HEK293 (cell line): Measurements from ENCODE around the gene MSI2.

Source experiments
- CTCF ChIA-PET: fragments of 350-600 bp; formaldehyde crosslinking; extraction: SDS; loops from one replicate; lab custom pipeline; 2021; ENCODE audit warnings: antibody characterized with exemption; lab: Yijun Ruan, JAX
- POLR2A ChIA-PET: fragments of 300-600 bp; formaldehyde crosslinking; extraction: SDS; loops from one replicate; lab custom pipeline; 2020; ENCODE audit warnings: antibody characterized with exemption, inconsistent platforms; lab: Yijun Ruan, JAX
- H3K27ac ChIP-seq: fragments of 200-500 bp; sonication (Bioruptor generic); 2 replicates; pipeline ENCODE4 v1.5.1; 2014; ENCODE audit warnings: low read depth, low read length, control low read depth, inconsistent platforms; ENCODE audit errors: extremely low read depth
- H3K36me3 ChIP-seq, 2 experiments: fragments of 200-500 bp in 1 of 2; sonication (Bioruptor generic) in 1 of 2; 1 replicate in 1 of 2; 2 replicates in 1 of 2; pipeline ENCODE4 v1.5.1; 2014 to 2017; ENCODE audit warnings: inconsistent platforms in 2 of 2, low read length in 2 of 2; ENCODE audit not compliant: control insufficient read depth in 2 of 2, insufficient read depth in 1 of 2
- H3K4me1 ChIP-seq: fragments of 200-500 bp; sonication (Bioruptor generic); 2 replicates; pipeline ENCODE4 v1.5.1; 2014; ENCODE audit warnings: mild to moderate bottlenecking, low read length, inconsistent platforms; ENCODE audit not compliant: control insufficient read depth, insufficient read depth
- H3K4me3 ChIP-seq: 2 replicates; pipeline ENCODE4 v1.5.1; 2011; ENCODE audit warnings: low read depth, mild to moderate bottlenecking, control low read depth, low read length, moderate library complexity
- H3K9me3 ChIP-seq: fragments of 200-500 bp; sonication (Bioruptor generic); 2 replicates; pipeline ENCODE4 v1.5.1; 2014; ENCODE audit warnings: low read depth, low read length, inconsistent platforms; ENCODE audit not compliant: control insufficient read depth, insufficient read depth
- HOXA7 ChIP-seq: sonication (generic); formaldehyde crosslinking; IDR thresholded peaks from 2 replicates; pipeline ENCODE4 v1.8.1; 2022; ENCODE audit warnings: missing genetic modification reagents, borderline replicate concordance
- IKZF3 ChIP-seq: fragments of 450-650 bp; IDR thresholded peaks from 2 replicates; pipeline ENCODE4 v1.5.0; 2018; ENCODE audit warnings: missing biosample characterization, mild to moderate bottlenecking, missing genetic modification characterization, moderate library complexity
- KLF1 ChIP-seq: fragments of 450-650 bp; formaldehyde crosslinking; IDR thresholded peaks from 2 replicates; pipeline ENCODE4 v1.5.1; 2016; ENCODE audit warnings: missing biosample characterization, missing genetic modification characterization
- KLF9 ChIP-seq: fragments of 450-650 bp; formaldehyde crosslinking; IDR thresholded peaks from 2 replicates; pipeline ENCODE4 v1.5.1; 2016; ENCODE audit warnings: missing biosample characterization, missing genetic modification characterization, low read depth
- SCRT2 ChIP-seq: fragments of 450-650 bp; formaldehyde crosslinking; IDR thresholded peaks from 2 replicates; pipeline ENCODE4 v1.5.1; 2016; ENCODE audit warnings: missing biosample characterization, missing genetic modification characterization
- ZFP41 ChIP-seq: fragments of 450-650 bp; formaldehyde crosslinking; IDR thresholded peaks from 2 replicates; pipeline ENCODE4 v1.5.1; 2016; ENCODE audit warnings: missing biosample characterization, missing genetic modification characterization, borderline replicate concordance
- ZNF112 ChIP-seq: fragments of 450-650 bp; formaldehyde crosslinking; IDR thresholded peaks from 2 replicates; pipeline ENCODE4 v1.5.0; 2017; ENCODE audit warnings: missing biosample characterization, missing genetic modification characterization
- ZNF114 ChIP-seq: fragments of 450-650 bp; formaldehyde crosslinking; IDR thresholded peaks from 2 replicates; pipeline ENCODE4 v1.5.0; 2017; ENCODE audit warnings: missing biosample characterization, missing genetic modification characterization
- ZNF16 ChIP-seq: fragments of 450-650 bp; formaldehyde crosslinking; IDR thresholded peaks from 2 replicates; pipeline ENCODE4 v1.5.1; 2016; ENCODE audit warnings: low read depth, missing biosample characterization, missing genetic modification characterization
- ZNF169 ChIP-seq: fragments of 450-650 bp; formaldehyde crosslinking; IDR thresholded peaks from 2 replicates; pipeline ENCODE4 v1.5.1; 2016; ENCODE audit warnings: missing biosample characterization, missing genetic modification characterization
- ZNF174 ChIP-seq: fragments of 450-650 bp; formaldehyde crosslinking; IDR thresholded peaks from 2 replicates; pipeline ENCODE4 v1.5.0; 2017; ENCODE audit warnings: missing biosample characterization, mild to moderate bottlenecking, missing genetic modification characterization
- ZNF2 ChIP-seq: fragments of 450-650 bp; formaldehyde crosslinking; IDR thresholded peaks from 2 replicates; pipeline ENCODE4 v1.5.1; 2016; ENCODE audit warnings: missing biosample characterization, missing genetic modification characterization
- ZNF221 ChIP-seq: fragments of 450-650 bp; formaldehyde crosslinking; IDR thresholded peaks from 2 replicates; pipeline ENCODE4 v1.5.1; 2017; ENCODE audit warnings: missing biosample characterization, missing genetic modification characterization, borderline replicate concordance
- ZNF223 ChIP-seq: fragments of 450-650 bp; formaldehyde crosslinking; IDR thresholded peaks from 2 replicates; pipeline ENCODE4 v1.5.1; 2016; ENCODE audit warnings: missing biosample characterization, missing genetic modification characterization
- ZNF23 ChIP-seq: fragments of 450-650 bp; formaldehyde crosslinking; IDR thresholded peaks from 2 replicates; pipeline ENCODE4 v1.5.1; 2016; ENCODE audit warnings: missing biosample characterization, missing genetic modification characterization, borderline replicate concordance
- ZNF354C ChIP-seq: fragments of 450-650 bp; formaldehyde crosslinking; IDR thresholded peaks from 2 replicates; pipeline ENCODE4 v1.5.1; 2016; ENCODE audit warnings: missing biosample characterization, missing genetic modification characterization, low read depth, borderline replicate concordance
- ZNF366 ChIP-seq: fragments of 450-650 bp; formaldehyde crosslinking; conservative IDR thresholded peaks from 2 replicates; pipeline ENCODE4 v1.5.1; 2016; ENCODE audit warnings: missing biosample characterization, missing genetic modification characterization
- ZNF529 ChIP-seq: fragments of 450-650 bp; formaldehyde crosslinking; IDR thresholded peaks from 2 replicates; pipeline ENCODE4 v1.5.1; 2017; ENCODE audit warnings: missing genetic modification characterization, missing biosample characterization; ENCODE audit not compliant: insufficient replicate concordance
- ZNF558 ChIP-seq: fragments of 450-650 bp; formaldehyde crosslinking; IDR thresholded peaks from 2 replicates; pipeline ENCODE4 v1.5.1; 2016; ENCODE audit warnings: missing biosample characterization, missing genetic modification characterization
- ZNF585B ChIP-seq: fragments of 450-650 bp; formaldehyde crosslinking; IDR thresholded peaks from 2 replicates; pipeline ENCODE4 v1.5.1; 2016; ENCODE audit warnings: missing biosample characterization, missing genetic modification characterization
- ZNF600 ChIP-seq: fragments of 450-650 bp; formaldehyde crosslinking; IDR thresholded peaks from 2 replicates; pipeline ENCODE4 v1.5.1; 2016; ENCODE audit warnings: missing biosample characterization, missing genetic modification characterization
- ZNF626 ChIP-seq: fragments of 450-650 bp; sonication (Bioruptor Pico); formaldehyde crosslinking; IDR thresholded peaks from 2 replicates; pipeline ENCODE4 v1.5.1; 2018; ENCODE audit warnings: missing biosample characterization, missing genetic modification characterization, inconsistent platforms
- ZNF629 ChIP-seq: fragments of 450-650 bp; formaldehyde crosslinking; IDR thresholded peaks from 2 replicates; pipeline ENCODE4 v1.5.1; 2017; ENCODE audit warnings: missing biosample characterization, missing genetic modification characterization
- ZNF677 ChIP-seq: fragments of 450-650 bp; IDR thresholded peaks from 2 replicates; pipeline ENCODE4 v1.5.0; 2018; ENCODE audit warnings: missing biosample characterization, mild to moderate bottlenecking, missing genetic modification characterization, moderate library complexity
- TF ChIP-seq, protein P1 (sequence below): fragments of 450-650 bp; formaldehyde crosslinking; IDR thresholded peaks from 2 replicates; pipeline ENCODE4 v1.5.1; 2017; ENCODE audit warnings: missing biosample characterization, missing genetic modification characterization
- TF ChIP-seq, protein P2 (sequence below): fragments of 450-650 bp; formaldehyde crosslinking; IDR thresholded peaks from 2 replicates; pipeline ENCODE4 v1.5.1; 2017; ENCODE audit warnings: missing biosample characterization, missing genetic modification characterization
- TF ChIP-seq, protein P3 (sequence below): fragments of 450-650 bp; formaldehyde crosslinking; IDR thresholded peaks from 2 replicates; pipeline ENCODE4 v1.5.1; 2016; ENCODE audit warnings: missing biosample characterization, missing genetic modification characterization
- TF ChIP-seq, protein P4 (sequence below): fragments of 450-650 bp; formaldehyde crosslinking; IDR thresholded peaks from 2 replicates; pipeline ENCODE4 v1.5.1; 2016; ENCODE audit warnings: missing biosample characterization, missing genetic modification characterization

The MSI2 gene

DNA sequence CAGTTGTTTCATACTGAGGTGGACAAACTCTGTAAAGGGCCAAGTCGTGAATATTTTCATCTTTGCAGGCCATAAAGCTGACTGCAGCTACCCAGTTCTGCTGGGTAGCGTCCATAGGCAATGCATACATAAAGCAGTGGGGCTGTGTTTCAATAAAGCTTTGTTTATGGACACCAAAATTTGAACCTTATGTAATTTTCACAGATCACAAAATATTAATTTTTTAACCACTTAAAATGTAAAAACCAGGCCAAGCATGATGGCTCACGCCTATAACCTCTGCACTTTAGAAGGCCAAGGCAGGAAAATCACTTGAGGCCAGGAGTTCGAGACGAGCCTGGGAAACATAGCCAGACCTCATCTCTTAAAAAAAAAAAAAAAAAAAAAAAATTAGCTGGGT lies 340.8 kb downstream of the MSI2 start:
- H3K9me3 ChIP-seq = no peaks in the 10 kb centered on the region
- ChIA-PET POLR2A (no interaction called here), CTCF (interaction anchor here (0.6 to 5.2 kb wide), 61 partner anchors 10 to 848 kb away, joined by 3 to 80 read pairs (median 5); partner anchors contain the start of gene CCDC182)
- no peak overlapping the region for H3K4me3 ChIP-seq
- 0 out of 2 replicates have a peak, but pooled peaks cover 5% of the 10 kb centered on the region for H3K4me1 ChIP-seq
- TF ChIP-seq ZFP41 (tag by site-specific recombination) (no peak), ZNF112 (no peak), ZNF223 (tag by site-specific recombination) (no peak), HOXA7 (CRISPR knock-in tag) (no peak), KLF1 (tag by site-specific recombination) (no peak), ZNF626 (tag by site-specific recombination) (no peak), ZNF114 (tag by site-specific recombination) (no peak), SCRT2 (tag by site-specific recombination) (no peak), ZNF366 (tag by site-specific recombination) (no peak), ZNF2 (no peak), ZNF677 (tag by site-specific recombination) (no peak), ZNF169 (tag by site-specific recombination) (no peak), ZNF174 (tag by site-specific recombination) (no peak), KLF9 (no peak), ZNF585B (no peak), ZNF16 (tag by site-specific recombination) (no peak), ZNF23 (tag by site-specific recombination) (no peak)
- TF ChIP-seq, protein P1, sequence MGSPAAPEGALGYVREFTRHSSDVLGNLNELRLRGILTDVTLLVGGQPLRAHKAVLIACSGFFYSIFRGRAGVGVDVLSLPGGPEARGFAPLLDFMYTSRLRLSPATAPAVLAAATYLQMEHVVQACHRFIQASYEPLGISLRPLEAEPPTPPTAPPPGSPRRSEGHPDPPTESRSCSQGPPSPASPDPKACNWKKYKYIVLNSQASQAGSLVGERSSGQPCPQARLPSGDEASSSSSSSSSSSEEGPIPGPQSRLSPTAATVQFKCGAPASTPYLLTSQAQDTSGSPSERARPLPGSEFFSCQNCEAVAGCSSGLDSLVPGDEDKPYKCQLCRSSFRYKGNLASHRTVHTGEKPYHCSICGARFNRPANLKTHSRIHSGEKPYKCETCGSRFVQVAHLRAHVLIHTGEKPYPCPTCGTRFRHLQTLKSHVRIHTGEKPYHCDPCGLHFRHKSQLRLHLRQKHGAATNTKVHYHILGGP (tag by site-specific recombination) = no peak
- TF ChIP-seq, protein P2, sequence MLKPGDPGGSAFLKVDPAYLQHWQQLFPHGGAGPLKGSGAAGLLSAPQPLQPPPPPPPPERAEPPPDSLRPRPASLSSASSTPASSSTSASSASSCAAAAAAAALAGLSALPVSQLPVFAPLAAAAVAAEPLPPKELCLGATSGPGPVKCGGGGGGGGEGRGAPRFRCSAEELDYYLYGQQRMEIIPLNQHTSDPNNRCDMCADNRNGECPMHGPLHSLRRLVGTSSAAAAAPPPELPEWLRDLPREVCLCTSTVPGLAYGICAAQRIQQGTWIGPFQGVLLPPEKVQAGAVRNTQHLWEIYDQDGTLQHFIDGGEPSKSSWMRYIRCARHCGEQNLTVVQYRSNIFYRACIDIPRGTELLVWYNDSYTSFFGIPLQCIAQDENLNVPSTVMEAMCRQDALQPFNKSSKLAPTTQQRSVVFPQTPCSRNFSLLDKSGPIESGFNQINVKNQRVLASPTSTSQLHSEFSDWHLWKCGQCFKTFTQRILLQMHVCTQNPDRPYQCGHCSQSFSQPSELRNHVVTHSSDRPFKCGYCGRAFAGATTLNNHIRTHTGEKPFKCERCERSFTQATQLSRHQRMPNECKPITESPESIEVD (tag by site-specific recombination) = no peak
- TF ChIP-seq, protein P3, sequence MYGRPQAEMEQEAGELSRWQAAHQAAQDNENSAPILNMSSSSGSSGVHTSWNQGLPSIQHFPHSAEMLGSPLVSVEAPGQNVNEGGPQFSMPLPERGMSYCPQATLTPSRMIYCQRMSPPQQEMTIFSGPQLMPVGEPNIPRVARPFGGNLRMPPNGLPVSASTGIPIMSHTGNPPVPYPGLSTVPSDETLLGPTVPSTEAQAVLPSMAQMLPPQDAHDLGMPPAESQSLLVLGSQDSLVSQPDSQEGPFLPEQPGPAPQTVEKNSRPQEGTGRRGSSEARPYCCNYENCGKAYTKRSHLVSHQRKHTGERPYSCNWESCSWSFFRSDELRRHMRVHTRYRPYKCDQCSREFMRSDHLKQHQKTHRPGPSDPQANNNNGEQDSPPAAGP (tag by site-specific recombination) = no peak
- no peak overlapping the region for H3K27ac ChIP-seq
- no peaks in the 10 kb centered on the region for H3K36me3 ChIP-seq

DNA sequence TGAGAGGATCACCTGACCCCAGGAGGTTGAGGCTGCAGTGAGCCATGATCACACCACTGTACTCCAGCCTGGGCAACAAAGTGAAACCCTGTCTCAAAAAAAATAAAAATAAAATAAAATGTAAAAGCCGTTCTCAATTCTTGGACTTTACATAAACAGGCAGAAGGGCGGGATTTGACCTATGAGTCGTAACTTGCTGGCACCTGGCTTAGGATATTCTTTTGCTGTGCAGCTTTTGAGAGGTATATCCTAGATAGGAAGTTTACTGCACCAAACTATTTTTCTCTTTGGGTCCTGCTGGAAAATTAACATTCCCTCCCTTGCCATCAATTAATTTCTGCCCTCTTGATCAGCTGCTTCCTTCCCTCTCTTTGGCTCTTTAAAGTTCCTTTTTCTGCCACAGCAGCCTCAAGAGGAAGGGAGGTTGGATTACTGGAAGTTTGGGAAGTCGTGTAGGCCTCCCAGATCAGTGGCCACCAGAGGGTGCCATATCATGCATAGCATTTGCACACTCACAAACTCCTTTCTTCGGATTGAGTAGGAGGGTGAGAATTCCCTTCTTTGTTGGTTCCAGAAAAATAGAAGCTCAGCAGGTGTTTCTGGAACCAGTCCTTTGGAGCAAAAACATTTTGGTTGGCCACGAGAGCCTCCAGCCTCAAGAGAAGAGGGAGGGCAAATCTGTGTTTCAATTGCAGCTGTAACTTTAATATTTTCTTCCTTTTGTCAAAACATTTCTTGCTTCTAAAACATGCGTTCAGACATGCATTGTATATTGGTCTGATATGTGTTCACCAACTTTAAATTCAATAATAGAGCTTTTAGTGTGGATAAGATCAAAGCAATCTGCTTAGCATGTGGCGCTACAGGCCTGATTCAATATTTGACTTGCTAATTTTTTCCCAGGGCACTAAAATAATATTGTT lies 341.5 kb downstream of the MSI2 start:
- H3K27ac ChIP-seq = no peak overlapping the region
- POLR2A ChIA-PET = interaction anchor here (0.7 kb wide), 1 partner anchor 37 kb away, joined by 3 read pairs; no protein-coding TSS in a partner anchor
- CTCF ChIA-PET = interaction anchor here (0.5 to 5.2 kb wide), 89 partner anchors 9 to 849 kb away, joined by 3 to 80 read pairs (median 5); partner anchors contain the start of gene CCDC182
- TF ChIP-seq ZNF529 (tag by site-specific recombination) = no peak
- TF ChIP-seq ZNF629 (tag by site-specific recombination) = peak; percentile 16; the same call in 1 of the 2 replicates
- TF ChIP-seq, protein P4, sequence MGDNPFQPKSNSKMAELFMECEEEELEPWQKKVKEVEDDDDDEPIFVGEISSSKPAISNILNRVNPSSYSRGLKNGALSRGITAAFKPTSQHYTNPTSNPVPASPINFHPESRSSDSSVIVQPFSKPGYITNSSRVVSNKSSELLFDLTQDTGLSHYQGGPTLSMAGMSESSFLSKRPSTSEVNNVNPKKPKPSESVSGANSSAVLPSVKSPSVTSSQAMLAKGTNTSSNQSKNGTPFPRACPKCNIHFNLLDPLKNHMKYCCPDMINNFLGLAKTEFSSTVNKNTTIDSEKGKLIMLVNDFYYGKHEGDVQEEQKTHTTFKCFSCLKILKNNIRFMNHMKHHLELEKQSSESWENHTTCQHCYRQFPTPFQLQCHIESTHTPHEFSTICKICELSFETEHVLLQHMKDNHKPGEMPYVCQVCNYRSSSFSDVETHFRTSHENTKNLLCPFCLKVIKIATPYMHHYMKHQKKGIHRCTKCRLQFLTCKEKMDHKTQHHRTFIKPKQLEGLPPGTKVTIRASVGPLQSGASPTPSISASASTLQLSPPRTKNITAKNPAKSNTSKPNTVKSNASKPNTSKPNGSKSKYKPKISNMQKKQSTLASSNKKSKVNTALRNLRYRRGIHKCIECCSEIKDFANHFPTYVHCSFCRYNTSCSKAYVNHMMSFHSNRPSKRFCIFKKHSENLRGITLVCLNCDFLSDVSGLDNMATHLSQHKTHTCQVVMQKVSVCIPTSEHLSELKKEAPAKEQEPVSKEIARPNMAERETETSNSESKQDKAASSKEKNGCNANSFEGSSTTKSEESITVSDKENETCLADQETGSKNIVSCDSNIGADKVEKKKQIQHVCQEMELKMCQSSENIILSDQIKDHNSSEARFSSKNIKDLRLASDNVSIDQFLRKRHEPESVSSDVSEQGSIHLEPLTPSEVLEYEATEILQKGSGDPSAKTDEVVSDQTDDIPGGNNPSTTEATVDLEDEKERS (tag by site-specific recombination) = no peak
- no peak for TF ChIP-seq ZNF221
- peak; percentile 76 for TF ChIP-seq IKZF3
- TF ChIP-seq ZNF558 = no peak
- TF ChIP-seq ZNF600 (tag by site-specific recombination) = no peak
- TF ChIP-seq ZNF354C (tag by site-specific recombination) = no peak
- no peak for TF ChIP-seq KLF9

More for the DNA sequence above, 341.5 kb downstream of the MSI2 start:
- Histone ChIP-seq H3K4me1 (0 out of 2 replicates have a peak, but pooled peaks cover 5% of the 10 kb centered on the region), H3K9me3 (no peaks in the 10 kb centered on the region), H3K4me3 (no peak overlapping the region), H3K36me3 (no peaks in the 10 kb centered on the region)
